Heart right ventricle (tissue), 16 donors: ENCODE measurements around the gene RPL37. TPM values are rescaled to one million over a fixed set of nuclear protein-coding genes. Genes with fewer than 3 reads are reported as not detected.
"Not testable (repeated sequence)": the region's sequence is repeated elsewhere in the genome, so short reads cannot be mapped to it uniquely, and the experiment has no call there.

Experiments
- ATAC-seq, 8 donors: fragments of 200-7000 bp; cut with Tn5 transposase; one replicate each; pipeline ENCODE4 v1.9.1; 2020; ENCODE audit warnings: mild to moderate bottlenecking in 8 of 8, moderate library complexity in 8 of 8, moderate number of reproducible peaks in 1 of 8
- DNase-seq, 2 donors: peaks; one replicate each; pipeline ENCODE4 v3.0.0-alpha.2; 2020
- H3K27ac ChIP-seq, 10 donors: fragments of 200-600 bp; sonication (generic) in 2 of 10; one replicate each; pipeline versions ENCODE4 v1.5.0 to v1.8.0; 2020 to 2022; ENCODE audit warnings: mild to moderate bottlenecking in 3 of 10
- H3K27me3 ChIP-seq, 7 donors: fragments of 200-600 bp; one replicate each; pipeline ENCODE4 v1.8.0; 2021 to 2022; ENCODE audit warnings: mild to moderate bottlenecking in 2 of 7
- H3K36me3 ChIP-seq, 9 donors: fragments of 200-600 bp; sonication (generic) in 1 of 9; one replicate each; pipeline versions ENCODE4 v1.5.0 to v1.8.0; 2020 to 2022; ENCODE audit warnings: mild to moderate bottlenecking in 2 of 9
- H3K4me1 ChIP-seq, 9 donors: fragments of 200-600 bp; sonication (generic) in 1 of 9; one replicate each; pipeline versions ENCODE4 v1.5.0 to v1.8.0; 2020 to 2022; ENCODE audit warnings: mild to moderate bottlenecking in 4 of 9
- H3K4me3 ChIP-seq, 10 donors: fragments of 200-600 bp; sonication (generic) in 2 of 10; one replicate each; pipeline versions ENCODE4 v1.5.0 to v1.8.0; 2020 to 2022; ENCODE audit warnings: mild to moderate bottlenecking in 7 of 10, moderate library complexity in 2 of 10
- H3K9me3 ChIP-seq, 11 donors: fragments of 200-600 bp in 10 of 11; sonication (generic) in 2 of 11; one replicate each; pipeline versions ENCODE4 v1.5.0 to v1.8.0; 2013 to 2022; ENCODE audit warnings: mild to moderate bottlenecking in 2 of 11, control low read depth in 1 of 11, moderate library complexity in 1 of 11
- CTCF ChIP-seq, 9 donors: fragments of 200-600 bp; sonication (generic) in 2 of 9; IDR thresholded peaks; one replicate each; pipeline versions ENCODE4 v1.5.0 to v1.8.0; 2021 to 2022; ENCODE audit warnings: antibody characterized with exemption in 9 of 9, mild to moderate bottlenecking in 5 of 9, moderate library complexity in 1 of 9
- WGBS, 2 donors: extraction: QIAGEN DNeasy Blood & Tissue Kit; methylation state at CpG; one replicate each; pipeline ENCODE4 v1.1.7; 2013; ENCODE audit warnings: inconsistent platforms in 1 of 2; 5-methylcytosine and 5-hydroxymethylcytosine counted together
- intact Hi-C, 10 donors: fragments of 100-400 bp; cut with DNase I; formaldehyde crosslinking; loops; one replicate each; pipeline versions ENCODE4 v1.11.1 to v1.14.2; 2022
- long read RNA-seq, 3 donors: library from polyadenylated mRNA; unstranded; transcript quantifications; one replicate each; pipeline ENCODE4 v2.0.0, GENCODE V29; 2020 to 2021
- polyA plus RNA-seq, 2 donors: library from polyadenylated mRNA; stranded (reverse); fragments of 200-250 nt; gene quantifications; one replicate each; pipeline ENCODE4 v1.2.3, GENCODE V29; 2013
- total RNA-seq, 10 donors: library from RNA; stranded (reverse); fragmentation: NEBNext Ultra II Directional in 3 of 10; extraction: Animal tissue kit (Norgen Biotek cat#: 25700) in 3 of 10; gene quantifications; one replicate each; pipeline versions ENCODE4 v1.2.1 to v1.2.4, GENCODE V29; 2021 to 2023
- donor health status: Arrhythmogenic right ventricular cardiomyopathy.
- donor health status: ischemic (EF 13 %, LVEDD 7.1; RV severe dilation, severe dysfunction).
- donor health status: healthy with polysubstance abuse.
- donor health status: DM: no; HTN: yes; CAD: no.
- donor health status: DM: no; HTN: no; CAD: no.
- donor health status: ischemic (EF 25% LVEDD 6.9; RV normal size, moderate dysfunction).
- donor health status: ischemic (EF 25% LVEDD 5.7; RV mildly dilated, moderate dysfunction).
- donor health status: healthy.
- donor health status: DM: yes; HTN: yes; CAD: no.
- donor health status: Ischemic cardiomyopathy.
- donor health status: ischemic (EF 35%, LVEDD 5.7; RV mildly dilated, moderate dysfunction).
- donor health status: nonischemic (EF 11% LVEDD 7.7; RV severe dilation, severe dysfunction).
- donor health status: DM: yes; HTN: yes; CAD: no.
- donor health status: PGD.
- donor health status: ischemic (EF 29% LVEDD 5.4; RV normal size, mild dysfunction).
- donor health status: nonischemic (EF 23%, LVEDD 6.1; RV moderate dilation, normal function).

The RPL37 gene
- total RNA-seq: 100 to 1,000 TPM; 530 to 829 (median 577) TPM
- polyA plus RNA-seq: 1,000 to 10,000 TPM; 1,171 to 1,864 TPM
- long read RNA-seq, donor 1, full-length matches to known transcripts: 57 of 548 reads
- long read RNA-seq, donor 1, partial matches to known transcripts: 485 of 548 reads
- long read RNA-seq, donor 1, other reads (novel, unspliced or antisense): 6 of 548 reads
- long read RNA-seq, donor 2, full-length matches to known transcripts: 51 of 637 reads
- long read RNA-seq, donor 2, partial matches to known transcripts: 578 of 637 reads
- long read RNA-seq, donor 2, other reads (novel, unspliced or antisense): 8 of 637 reads
- long read RNA-seq, donor 3, full-length matches to known transcripts: 11 of 72 reads
- long read RNA-seq, donor 3, partial matches to known transcripts: 45 of 72 reads
- long read RNA-seq, donor 3, other reads (novel, unspliced or antisense): 16 of 72 reads

DNA sequence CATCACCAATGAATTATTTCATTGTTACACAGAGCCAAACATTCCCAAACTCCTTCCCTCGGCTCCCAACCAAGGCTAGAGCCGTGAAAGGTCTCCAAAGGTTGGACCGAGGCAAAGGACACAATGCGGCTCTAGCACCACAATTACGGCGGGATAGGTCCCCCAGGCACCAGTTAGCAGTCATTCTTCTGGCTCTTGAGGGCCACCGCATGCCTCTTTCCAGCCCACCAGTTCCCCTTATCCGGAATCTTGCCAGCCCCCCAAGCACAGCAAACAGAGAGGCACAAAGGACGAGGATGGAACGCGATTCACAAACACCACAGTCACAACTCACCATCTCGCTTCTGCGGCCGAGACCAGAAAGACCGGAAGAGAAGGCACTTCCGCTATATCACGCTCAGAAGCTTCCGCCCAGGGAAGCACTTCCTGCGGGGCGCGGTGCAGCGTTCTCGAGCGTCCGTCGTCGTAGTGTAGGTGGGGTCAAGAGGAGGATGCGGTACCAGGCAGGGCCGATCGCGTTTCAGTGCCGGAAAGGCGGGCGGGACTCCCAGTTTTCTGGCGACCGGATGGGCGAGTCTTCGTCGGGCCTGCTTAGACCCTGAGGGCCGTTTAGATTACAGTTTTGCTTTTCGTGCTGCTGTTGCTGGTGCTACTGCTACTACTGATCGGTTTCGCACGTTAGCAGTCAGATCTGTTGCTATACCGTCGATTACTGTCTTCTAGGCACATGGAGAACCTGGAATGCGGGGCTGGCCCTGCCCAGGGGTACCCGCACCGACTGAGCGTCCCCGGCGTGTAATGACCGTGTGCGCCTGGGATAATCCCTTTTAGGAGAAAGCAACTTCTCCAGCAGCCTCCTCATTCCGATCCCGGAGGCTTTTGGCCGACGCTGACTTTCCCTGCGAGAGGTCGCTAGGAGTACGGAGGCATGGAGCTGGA, at the start of gene RPL37:
RPL37 (minus strand) TSS at position 374 of the 939 bp plus-strand sequence; CDS start at position 337, 37 bp downstream.
- peak; percentile 99 to 100 (median 99) for ATAC-seq
- peaks cover 0 to 43% (median 20%) of the 10 kb centered on the region in 9 donors for H3K36me3 ChIP-seq
- H3K27me3 ChIP-seq: no peaks in the 10 kb centered on the region
- H3K9me3 ChIP-seq: no peaks in the 10 kb centered on the region
- WGBS, 2 donors: 2% methylated on average over 61 of the region's 61 CpGs
- H3K27ac ChIP-seq: peak within 1 kb of the TSS; percentile 93 to 99 (median 96)
- intact Hi-C loops: loop anchor here in 8 of 10 donors (2.0 to 10.0 kb wide), 4 partner anchors 38 to 80 kb away; partner anchors contain the start of gene TTC33 (in 8 of the 8)
- TF ChIP-seq CTCF (IDR thresholded peaks at IDR 0.05): no peak
- peak within 1 kb of the TSS; percentile 24 to 88 (median 74) for H3K4me3 ChIP-seq
- peak; percentile 96 to 98 for DNase-seq
- H3K4me1 ChIP-seq: peaks cover 2 to 38% (median 24%) of the 10 kb centered on the region in 9 donors

GRCh38 chr5:40883051-40883450, 48.0 kb upstream of the RPL37 start:
- H3K4me3 ChIP-seq, H3K27ac ChIP-seq, H3K36me3 ChIP-seq, H3K27me3 ChIP-seq, DNase-seq, ATAC-seq, H3K4me1 ChIP-seq, H3K9me3 ChIP-seq: not testable (repeated sequence)
- intact Hi-C loops: loop anchor here in 1 of 10 donors (10.0 kb wide), 1 partner anchor 1298 kb away; no protein-coding TSS in a partner anchor
- 48% methylated on average over 1 of the region's 1 CpG for WGBS, 2 donors

DNA sequence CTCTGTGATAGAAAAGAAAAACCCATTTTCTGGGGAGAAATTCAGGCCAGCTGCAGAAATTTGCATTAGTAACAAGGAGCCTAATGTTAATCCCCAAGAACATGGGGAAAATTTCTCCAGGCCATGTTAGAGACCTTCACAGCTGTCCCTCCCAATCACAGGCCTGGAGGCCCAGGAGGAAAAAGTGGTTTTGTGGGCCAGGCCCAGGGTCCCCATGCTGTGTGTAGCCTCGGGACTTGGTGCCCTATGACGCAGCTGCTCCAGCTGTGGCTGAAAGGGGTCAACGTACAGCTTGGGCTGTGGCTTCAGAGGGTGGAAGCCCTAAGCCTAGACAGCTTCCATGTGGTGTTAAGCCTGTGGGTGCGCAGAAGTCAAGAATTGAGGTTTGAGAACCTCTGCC, 47.3 kb upstream of the RPL37 start:
- WGBS, 2 donors: 91 to 96% methylated on average over 4 of the region's 4 CpGs
- no peak overlapping the region for H3K27ac ChIP-seq
- DNase-seq (no peak), ATAC-seq (no peak)
- intact Hi-C loops: loop anchor here in 1 of 10 donors (10.0 kb wide), 1 partner anchor 1297 kb away; no protein-coding TSS in a partner anchor
- H3K27me3 ChIP-seq: no peaks in the 10 kb centered on the region
- H3K9me3 ChIP-seq: peaks cover 0 to 4% (median 0%) of the 10 kb centered on the region in 11 donors
- peaks cover 0 to 3% (median 0%) of the 10 kb centered on the region in 9 donors for H3K4me1 ChIP-seq
- H3K4me3 ChIP-seq: no peak overlapping the region
- no peak for TF ChIP-seq CTCF (IDR thresholded peaks at IDR 0.05)
- no peaks in the 10 kb centered on the region for H3K36me3 ChIP-seq

- Histone ChIP-seq H3K4me3 (no peak overlapping the region), H3K9me3 (peaks cover 0 to 6% (median 0%) of the 10 kb centered on the region in 11 donors), H3K27ac (no peak overlapping the region), H3K36me3 (no peaks in the 10 kb centered on the region), H3K4me1 (peaks cover 0 to 3% (median 0%) of the 10 kb centered on the region in 9 donors), H3K27me3 (no peaks in the 10 kb centered on the region)
- ATAC-seq (peak in 1 of 8 donors; percentile 33), DNase-seq (no peak)
- WGBS, 2 donors: 36% methylated on average over 10 of the region's 10 CpGs
- intact Hi-C loops: loop anchor here in 9 of 10 donors (1.0 to 10.0 kb wide), 11 partner anchors 37 to 1305 kb away; partner anchors contain the start of genes TTC33 (in 8 of the 9) and CARD6 (in 2 of the 9)
- peak; percentile 26 to 75 (median 66) for TF ChIP-seq CTCF (IDR thresholded peaks at IDR 0.05)
Observed at GRCh38 chr5:40879163-40879942, 44.3 kb upstream of the RPL37 start.
